Lung (tissue), 12 donors: Measurements from ENCODE around the gene CDK14. TPM values are rescaled to one million over a fixed set of nuclear protein-coding genes. Genes with fewer than 3 reads are reported as not detected.
A peak's percentile ranks its signal among the peaks of the same experiment; 100 is the strongest.

Experiments
- ATAC-seq: fragments of 200-7000 bp; cut with Tn5 transposase; one replicate; pipeline ENCODE4 v1.9.1; 2020; ENCODE audit warnings: moderate number of reproducible peaks; ENCODE audit not compliant: insufficient read depth, low FRiP score
- DNase-seq, 3 donors: peaks; one replicate each; pipeline ENCODE4 v3.0.0-alpha.2; 2013 to 2017
- H3K27ac ChIP-seq, 2 donors: one replicate each; pipeline ENCODE4 v1.5.1; 2013; ENCODE audit warnings: mild to moderate bottlenecking in 2 of 2, moderate library complexity in 2 of 2, control low read depth in 1 of 2, inconsistent platforms in 1 of 2, low read depth in 1 of 2, low read length in 1 of 2
- H3K27me3 ChIP-seq, 3 donors: one replicate each; pipeline ENCODE4 v1.5.1; 2013; ENCODE audit warnings: low read length in 2 of 3; ENCODE audit not compliant: control insufficient read depth in 3 of 3, insufficient read depth in 3 of 3
- H3K36me3 ChIP-seq, 4 donors: one replicate each; pipeline ENCODE4 v1.5.1; 2013; ENCODE audit warnings: low read length in 4 of 4, mild to moderate bottlenecking in 1 of 4, moderate library complexity in 1 of 4; ENCODE audit not compliant: control insufficient read depth in 4 of 4, insufficient read depth in 4 of 4
- H3K4me1 ChIP-seq, 5 donors: one replicate each; pipeline ENCODE4 v1.5.1; 2013; ENCODE audit warnings: low read length in 5 of 5, mild to moderate bottlenecking in 2 of 5, moderate library complexity in 1 of 5; ENCODE audit not compliant: control insufficient read depth in 5 of 5, insufficient read depth in 5 of 5
- H3K4me3 ChIP-seq: one replicate; pipeline ENCODE4 v1.5.1; 2013; ENCODE audit warnings: mild to moderate bottlenecking, control low read depth, moderate library complexity
- H3K9ac ChIP-seq, 2 donors: one replicate each; pipeline ENCODE4 v1.5.1; 2013; ENCODE audit warnings: low read length in 2 of 2, control low read depth in 1 of 2; ENCODE audit not compliant: insufficient read depth in 1 of 2
- H3K9me3 ChIP-seq, 4 donors: one replicate each; pipeline ENCODE4 v1.5.1; 2013; ENCODE audit warnings: low read length in 3 of 4, mild to moderate bottlenecking in 1 of 4, moderate library complexity in 1 of 4; ENCODE audit not compliant: control insufficient read depth in 4 of 4, insufficient read depth in 3 of 4
- WGBS, 2 donors: extraction: QIAGEN DNeasy Blood & Tissue Kit; methylation state at CpG; one replicate each; pipeline ENCODE4 v1.1.7; 2013; 5-methylcytosine and 5-hydroxymethylcytosine counted together
- polyA plus RNA-seq, 2 donors: library from polyadenylated mRNA; stranded (reverse); fragments of 200-250 nt; gene quantifications; one replicate each; pipeline ENCODE4 v1.2.1, GENCODE V29; 2013
- total RNA-seq, 2 donors: library from RNA; depleted of rRNA in 1 of 2; stranded (reverse); fragments of >200 nt in 1 of 2; gene quantifications; one replicate each; pipeline ENCODE4 v1.2.1, GENCODE V29; 2014 to 2021
- TF ChIP-seq, protein P1 (sequence below): IDR thresholded peaks from 2 replicates; pipeline ENCODE4 v1.5.1; 2012; ENCODE audit warnings: mild to moderate bottlenecking; ENCODE audit errors: control extremely low read depth, extremely low read depth
- donor health status: control.
- donor health status: control.
- donor health status: Bipolar disorder and iron deficiency.
- donor health status: healthy.
- donor health status: DM: yes; HTN: yes; CAD: no.

CDK14 gene
- total and polyA plus RNA-seq, 4 donors = 4.3 to 117 (median 18.9) TPM

DNA sequence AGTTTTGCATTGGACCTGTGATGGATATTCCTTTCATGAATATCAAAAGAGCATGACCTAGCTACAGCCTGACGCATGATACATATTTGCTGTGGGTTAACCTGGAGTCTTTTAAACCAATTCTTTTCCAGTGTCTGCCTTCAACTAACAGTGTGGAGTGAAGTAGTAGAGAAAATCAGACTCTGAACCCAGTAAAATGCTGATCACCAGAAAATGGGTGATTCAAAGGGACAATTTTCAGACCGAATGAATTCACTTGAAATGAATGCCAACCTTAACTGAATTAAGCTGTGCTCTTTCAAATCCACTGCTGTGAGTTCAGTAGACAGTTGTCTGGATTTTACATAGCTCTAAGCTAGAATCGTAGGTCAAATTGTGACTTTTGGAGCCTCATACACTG is 123.0 kb downstream of the CDK14 start:
- no peak overlapping the region for H3K27ac ChIP-seq
- TF ChIP-seq, protein P1, sequence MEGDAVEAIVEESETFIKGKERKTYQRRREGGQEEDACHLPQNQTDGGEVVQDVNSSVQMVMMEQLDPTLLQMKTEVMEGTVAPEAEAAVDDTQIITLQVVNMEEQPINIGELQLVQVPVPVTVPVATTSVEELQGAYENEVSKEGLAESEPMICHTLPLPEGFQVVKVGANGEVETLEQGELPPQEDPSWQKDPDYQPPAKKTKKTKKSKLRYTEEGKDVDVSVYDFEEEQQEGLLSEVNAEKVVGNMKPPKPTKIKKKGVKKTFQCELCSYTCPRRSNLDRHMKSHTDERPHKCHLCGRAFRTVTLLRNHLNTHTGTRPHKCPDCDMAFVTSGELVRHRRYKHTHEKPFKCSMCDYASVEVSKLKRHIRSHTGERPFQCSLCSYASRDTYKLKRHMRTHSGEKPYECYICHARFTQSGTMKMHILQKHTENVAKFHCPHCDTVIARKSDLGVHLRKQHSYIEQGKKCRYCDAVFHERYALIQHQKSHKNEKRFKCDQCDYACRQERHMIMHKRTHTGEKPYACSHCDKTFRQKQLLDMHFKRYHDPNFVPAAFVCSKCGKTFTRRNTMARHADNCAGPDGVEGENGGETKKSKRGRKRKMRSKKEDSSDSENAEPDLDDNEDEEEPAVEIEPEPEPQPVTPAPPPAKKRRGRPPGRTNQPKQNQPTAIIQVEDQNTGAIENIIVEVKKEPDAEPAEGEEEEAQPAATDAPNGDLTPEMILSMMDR = no peak
- no peak overlapping the region for H3K9ac ChIP-seq
- H3K36me3 ChIP-seq = no peaks in the 10 kb centered on the region
- WGBS, 2 donors = 94% methylated on average over 3 of the region's 3 CpGs
- DNase-seq = no peak
- H3K4me1 ChIP-seq = peaks cover 1 to 15% (median 7%) of the 10 kb centered on the region in 5 donors
- H3K27me3 ChIP-seq = no peaks in the 10 kb centered on the region
- H3K9me3 ChIP-seq = no peaks in the 10 kb centered on the region
- no peak for ATAC-seq
- no peak overlapping the region for H3K4me3 ChIP-seq

DNA sequence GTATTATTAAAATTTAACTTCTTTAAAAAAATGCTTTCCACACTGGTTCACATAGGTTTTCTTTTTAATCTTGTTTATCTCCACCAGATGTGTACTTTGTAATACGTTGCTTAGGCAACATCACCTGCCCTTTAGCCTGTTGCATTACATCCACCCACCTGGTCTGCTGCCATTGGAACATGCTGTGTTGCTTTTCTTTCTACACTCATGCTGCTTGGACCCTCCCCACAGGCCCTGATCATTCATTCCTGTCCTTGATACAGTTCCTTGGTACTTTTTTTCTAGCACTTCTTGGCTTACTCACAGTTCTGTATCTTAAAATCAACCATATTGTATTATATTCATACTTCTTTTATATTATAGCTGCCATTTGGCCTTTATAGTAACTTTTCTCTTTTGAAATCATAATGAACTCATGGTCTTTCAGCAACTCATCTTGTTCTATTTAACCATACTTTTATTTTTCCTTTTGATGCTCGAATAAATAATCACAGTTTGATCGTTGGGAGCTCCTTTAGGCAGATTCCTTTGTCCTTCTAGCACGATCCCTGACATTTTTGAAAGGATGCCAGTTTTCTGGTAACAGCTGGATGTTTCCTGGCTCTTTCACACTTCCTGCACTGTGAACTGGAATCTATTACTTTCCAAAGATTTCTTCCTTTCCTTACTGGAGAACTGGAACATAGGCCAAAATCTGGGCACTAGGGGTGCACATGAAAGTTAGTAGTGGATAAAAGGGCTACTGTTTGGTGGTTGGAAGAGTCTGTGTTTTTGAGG is 125.1 kb downstream of the CDK14 start:
- DNase-seq (peak; percentile 58 to 84 (median 84)), ATAC-seq (no peak)
- Histone ChIP-seq H3K4me1 (peaks cover 1 to 15% (median 10%) of the 10 kb centered on the region in 5 donors), H3K27ac (no peak overlapping the region), H3K27me3 (no peaks in the 10 kb centered on the region), H3K9ac (no peak overlapping the region), H3K4me3 (no peak overlapping the region), H3K9me3 (no peaks in the 10 kb centered on the region), H3K36me3 (no peaks in the 10 kb centered on the region)
- TF ChIP-seq, protein P1 = no peak
- WGBS, 2 donors = 43 to 64% methylated on average over 4 of the region's 4 CpGs

DNA sequence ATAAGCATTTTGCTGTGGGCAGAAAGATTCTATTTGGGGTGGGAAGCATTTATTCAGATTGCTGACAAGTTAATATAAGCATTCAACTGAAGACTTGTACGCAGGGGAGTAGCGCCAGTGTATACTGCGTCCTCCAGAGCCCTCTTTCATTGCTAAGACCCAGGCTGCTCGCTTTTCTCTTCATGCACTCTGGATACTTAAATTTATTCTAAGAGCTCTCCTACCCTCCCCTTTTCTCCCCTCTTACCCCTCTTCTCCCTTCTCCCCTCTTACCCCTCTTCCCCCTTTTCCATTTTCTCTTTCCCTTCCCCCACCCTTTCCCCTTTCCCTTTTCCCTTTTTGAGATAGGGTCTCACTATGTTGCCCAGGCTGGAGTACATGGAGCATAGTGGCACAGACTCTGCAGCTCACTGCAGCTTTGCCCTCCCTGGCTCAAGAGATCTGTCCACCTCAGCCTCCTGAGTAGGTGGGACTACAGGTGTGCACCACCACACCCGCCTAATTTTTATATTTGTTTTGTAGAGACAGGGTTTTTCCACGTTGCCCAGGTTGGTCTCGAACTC is 125.8 kb downstream of the CDK14 start:
- no peak overlapping the region for H3K4me3 ChIP-seq
- no peaks in the 10 kb centered on the region for H3K36me3 ChIP-seq
- ATAC-seq (no peak), DNase-seq (no peak)
- H3K27ac ChIP-seq = no peak overlapping the region
- no peak overlapping the region for H3K9ac ChIP-seq
- H3K4me1 ChIP-seq = peaks cover 1 to 23% (median 14%) of the 10 kb centered on the region in 5 donors
- WGBS, 2 donors = 90 to 94% methylated on average over 7 of the region's 7 CpGs
- TF ChIP-seq, protein P1 = no peak
- no peaks in the 10 kb centered on the region for H3K9me3 ChIP-seq
- no peaks in the 10 kb centered on the region for H3K27me3 ChIP-seq
